Esophagus squamous epithelium (tissue), 5 donors: ENCODE measurements around the gene USH2A. TPM values are rescaled to one million over a fixed set of nuclear protein-coding genes. Genes with fewer than 3 reads are reported as not detected.
"Not testable (repeated sequence)": the region's sequence is repeated elsewhere in the genome, so short reads cannot be mapped to it uniquely, and the experiment has no call there.

Experiments used
- DNase-seq: peaks from one replicate; lab custom pipeline; 2025; lab: John Stamatoyannopoulos, UW
- H3K27ac ChIP-seq, 4 donors: fragments of 200-600 bp; sonication (generic); one replicate each; pipeline ENCODE4 v1.5.1; 2016 to 2019; ENCODE audit warnings: mild to moderate bottlenecking in 1 of 4
- H3K27me3 ChIP-seq, 4 donors: fragments of 200-600 bp; sonication (generic); 1 replicate in 3 of 4; 2 replicates in 1 of 4; pipeline versions ENCODE4 v1.5.1 to v1.6.0; 2017 to 2021; ENCODE audit warnings: antibody characterized with exemption in 1 of 4
- H3K36me3 ChIP-seq, 3 donors: fragments of 200-600 bp; sonication (generic); one replicate each; pipeline ENCODE4 v1.5.1; 2016 to 2019
- H3K4me1 ChIP-seq, 3 donors: fragments of 200-600 bp; sonication (generic); one replicate each; pipeline ENCODE4 v1.5.1; 2017 to 2019
- H3K4me3 ChIP-seq, 4 donors: fragments of 200-600 bp; sonication (generic); 1 replicate in 3 of 4; 2 replicates in 1 of 4; pipeline ENCODE4 v1.5.1; 2016 to 2019; ENCODE audit warnings: mild to moderate bottlenecking in 2 of 4, moderate library complexity in 1 of 4
- H3K9me3 ChIP-seq, 3 donors: fragments of 200-600 bp; sonication (generic); one replicate each; pipeline ENCODE4 v1.5.1; 2016 to 2019
- CTCF ChIP-seq, 6 experiments: fragments of 450-650 bp in 4 of 6; fragments of 200-600 bp in 2 of 6; sonication (generic) in 2 of 6; IDR thresholded peaks; one replicate each; pipeline ENCODE4 v1.5.1; 2016 to 2019; ENCODE audit warnings: antibody characterized with exemption in 6 of 6, mild to moderate bottlenecking in 4 of 6, moderate library complexity in 4 of 6
- POLR2A ChIP-seq, 4 donors: fragments of 450-650 bp; IDR thresholded peaks; one replicate each; pipeline ENCODE4 v1.6.1; 2017; ENCODE audit warnings: antibody characterized with exemption in 4 of 4, mild to moderate bottlenecking in 4 of 4, moderate library complexity in 3 of 4
- WGBS, 2 donors: methylation state at CpG; one replicate each; pipeline ENCODE4 v1.1.5; 2018; 5-methylcytosine and 5-hydroxymethylcytosine counted together
- intact Hi-C: fragments of 100-400 bp; cut with DNase I; formaldehyde crosslinking; loops from one replicate; pipeline ENCODE4 v1.15.0; 2022
- total RNA-seq, 4 donors: library from RNA; depleted of rRNA; stranded (reverse); fragments of >200 nt; gene quantifications; one replicate each; pipeline ENCODE4 v1.1.0, GENCODE V29; 2016
- donor health status: DM: yes; HTN: yes; CAD: no.

The USH2A gene
- total RNA-seq, 4 donors from 2014 or later: under 0.01 TPM; not detected in 3

GRCh38 chr1:216350186-216350585, 73.1 kb downstream of the USH2A start:
- no peaks in the 10 kb centered on the region for H3K36me3 ChIP-seq
- intact Hi-C loops: no loop called here
- no peaks in the 10 kb centered on the region for H3K27me3 ChIP-seq
- H3K9me3 ChIP-seq: no peaks in the 10 kb centered on the region
- 41 to 44% methylated on average over 1 of the region's 1 CpG for WGBS, 2 donors
- no peak for TF ChIP-seq CTCF (IDR thresholded peaks at IDR 0.05)
- TF ChIP-seq POLR2A (IDR thresholded peaks at IDR 0.05): no peak
- no peak overlapping the region for H3K4me3 ChIP-seq
- H3K27ac ChIP-seq: no peak overlapping the region
- H3K4me1 ChIP-seq: no peaks in the 10 kb centered on the region
- no peak for DNase-seq

- Histone ChIP-seq H3K27me3 (no peaks in the 10 kb centered on the region), H3K4me3 (no peak overlapping the region), H3K36me3 (no peaks in the 10 kb centered on the region), H3K9me3 (no peaks in the 10 kb centered on the region), H3K4me1 (no peaks in the 10 kb centered on the region), H3K27ac (no peak overlapping the region)
- no peak for DNase-seq
- intact Hi-C loops: no loop called here
- whole genome bisulfite sequencing, 2 donors: 36 to 50% methylated on average over 3 of the region's 3 CpGs
- TF ChIP-seq CTCF (IDR thresholded peaks at IDR 0.05) (no peak), POLR2A (IDR thresholded peaks at IDR 0.05) (no peak)
These were observed 76.7 kb downstream of the USH2A start for GRCh38 chr1:216346526-216346925.

- intact Hi-C loops: not testable (repeated sequence)
These were observed 82.7 kb downstream of the USH2A start for GRCh38 chr1:216340542-216340941.

GRCh38 chr1:216332462-216332861, 90.8 kb downstream of the USH2A start:
- no peak for TF ChIP-seq POLR2A (IDR thresholded peaks at IDR 0.05)
- Histone ChIP-seq H3K9me3 (no peaks in the 10 kb centered on the region), H3K4me1 (no peaks in the 10 kb centered on the region), H3K36me3 (no peaks in the 10 kb centered on the region), H3K27me3 (no peaks in the 10 kb centered on the region), H3K4me3 (no peak overlapping the region), H3K27ac (no peak overlapping the region)
- WGBS, 2 donors: 69 to 77% methylated on average over 3 of the region's 3 CpGs
- no peak for DNase-seq
- intact Hi-C loops: no loop called here

More at GRCh38 chr1:216340542-216340941, 82.7 kb downstream of the USH2A start:
- H3K4me1 ChIP-seq, H3K36me3 ChIP-seq, DNase-seq, H3K27me3 ChIP-seq, H3K9me3 ChIP-seq, H3K4me3 ChIP-seq, H3K27ac ChIP-seq: not testable (repeated sequence)
- 61 to 66% methylated on average over 5 of the region's 5 CpGs for WGBS, 2 donors

- Histone ChIP-seq H3K27me3 (no peaks in the 10 kb centered on the region), H3K4me3 (no peak overlapping the region), H3K4me1 (no peaks in the 10 kb centered on the region), H3K36me3 (no peaks in the 10 kb centered on the region), H3K9me3 (no peaks in the 10 kb centered on the region), H3K27ac (no peak overlapping the region)
- DNase-seq: no peak
- 62 to 76% methylated on average over 2 of the region's 2 CpGs for WGBS, 2 donors
- intact Hi-C loops: no loop called here
- no peak for TF ChIP-seq POLR2A (IDR thresholded peaks at IDR 0.05)
- TF ChIP-seq CTCF (IDR thresholded peaks at IDR 0.05): no peak
These were observed 91.2 kb downstream of the USH2A start for GRCh38 chr1:216332003-216332402.

GRCh38 chr1:216331211-216331610, 92.0 kb downstream of the USH2A start:
- DNase-seq: no peak
- H3K4me1 ChIP-seq: no peaks in the 10 kb centered on the region
- no peak overlapping the region for H3K4me3 ChIP-seq
- no peaks in the 10 kb centered on the region for H3K27me3 ChIP-seq
- TF ChIP-seq CTCF (IDR thresholded peaks at IDR 0.05) (no peak), POLR2A (IDR thresholded peaks at IDR 0.05) (no peak)
- intact Hi-C loops: no loop called here
- no peaks in the 10 kb centered on the region for H3K9me3 ChIP-seq
- no peaks in the 10 kb centered on the region for H3K36me3 ChIP-seq
- no peak overlapping the region for H3K27ac ChIP-seq
